Muscle of back (tissue), 11 donors: ENCODE measurements around the gene PLPPR1. TPM values are rescaled to one million over a fixed set of nuclear protein-coding genes. Genes with fewer than 3 reads are reported as not detected.
A peak's percentile ranks its signal among the peaks of the same experiment; 100 is the strongest.
"Not testable (repeated sequence)": the region's sequence is repeated elsewhere in the genome, so short reads cannot be mapped to it uniquely, and the experiment has no call there.

Experiments
- DNase-seq, 3 donors: peaks; one replicate each; pipeline versions ENCODE4 v3.0.0 to v3.0.0-alpha.2; 2013
- polyA plus RNA-seq, 10 donors: library from polyadenylated mRNA; unstranded; fragments of 120-200 nt; gene quantifications; one replicate each; pipeline ENCODE4 v1.2.1, GENCODE V29; 2013; ENCODE audit not compliant: insufficient read length in 10 of 10

The PLPPR1 gene
- polyA plus RNA-seq, 10 donors = 2.4 to 6.7 (median 4.2) TPM

GRCh38 chr9:101119206-101119819, 90.8 kb downstream of the PLPPR1 start:
- DNase-seq = peak; percentile 8 to 22 (median 15)

DNA sequence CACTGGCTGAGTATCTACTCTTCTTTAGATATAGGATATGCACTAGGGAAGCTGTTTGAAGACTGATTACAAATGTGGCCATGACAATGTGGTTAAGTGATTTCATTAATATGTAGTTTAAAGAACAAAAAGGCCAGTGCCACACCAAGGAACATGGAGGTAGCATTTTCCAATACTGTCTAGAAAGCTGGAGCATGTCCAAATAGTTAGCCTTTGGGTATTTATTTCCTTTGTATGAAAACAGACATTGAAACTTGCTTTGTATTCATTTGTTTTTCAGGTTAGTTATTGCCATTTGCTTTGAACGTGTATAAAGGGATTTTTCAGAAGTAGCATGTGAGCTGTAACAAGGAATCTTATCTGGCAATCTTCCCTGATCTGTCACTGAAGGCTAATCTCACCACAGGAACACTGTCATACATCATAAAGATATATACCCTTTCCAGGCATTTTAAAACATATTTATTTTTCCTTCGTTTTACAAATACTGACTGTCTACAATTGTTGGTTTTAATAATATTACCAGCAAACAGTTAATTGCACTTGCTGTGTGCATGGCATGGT, 93.4 kb downstream of the PLPPR1 start:
- no peak for DNase-seq

- DNase-seq = no peak
Measured at GRCh38 chr9:101126556-101126955, 98.0 kb downstream of the PLPPR1 start.

GRCh38 chr9:101127369-101127768, 98.8 kb downstream of the PLPPR1 start:
- DNase-seq = not testable (repeated sequence)

DNA sequence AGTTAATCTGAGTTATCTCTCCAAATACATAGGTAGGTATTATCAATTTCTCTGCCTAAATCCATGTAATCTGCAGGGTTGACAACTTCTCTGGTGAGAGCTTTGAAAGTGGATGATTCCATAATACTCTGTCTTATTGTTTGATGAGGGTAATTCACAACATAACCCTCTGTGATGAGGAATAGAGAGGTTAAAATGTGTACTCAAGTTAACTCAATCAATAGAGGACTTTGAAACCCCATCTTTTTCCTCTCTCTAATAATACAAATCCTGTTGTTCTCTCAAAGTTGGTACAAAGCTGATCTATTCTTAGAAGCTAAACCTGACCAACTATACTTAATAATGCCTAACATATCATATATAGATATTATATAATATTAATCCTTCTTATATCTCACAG, 100.1 kb downstream of the PLPPR1 start:
- DNase-seq = no peak

DNA sequence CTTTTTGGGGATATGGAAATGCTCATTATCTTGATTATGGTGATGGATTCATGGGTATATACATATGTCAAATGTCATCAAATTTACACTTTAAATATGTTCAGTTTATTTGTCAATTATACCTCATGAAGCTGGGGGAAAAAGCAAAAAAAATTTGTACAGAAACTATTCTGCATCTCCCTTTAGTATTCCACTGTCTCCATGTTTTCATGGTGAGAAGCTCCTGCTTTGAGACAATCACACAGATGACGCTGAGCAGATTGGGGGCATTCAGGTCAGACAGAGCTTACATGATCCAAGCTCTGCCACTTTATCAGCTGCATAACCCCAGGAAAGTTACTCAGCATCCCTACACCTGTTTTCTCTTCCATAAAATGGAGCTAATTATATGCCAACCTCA, 101.5 kb downstream of the PLPPR1 start:
- DNase-seq = no peak

GRCh38 chr9:101131326-101131725, 102.8 kb downstream of the PLPPR1 start:
- DNase-seq = no peak

- DNase-seq = no peak
Measured at GRCh38 chr9:101132801-101133200, 104.3 kb downstream of the PLPPR1 start.

DNA sequence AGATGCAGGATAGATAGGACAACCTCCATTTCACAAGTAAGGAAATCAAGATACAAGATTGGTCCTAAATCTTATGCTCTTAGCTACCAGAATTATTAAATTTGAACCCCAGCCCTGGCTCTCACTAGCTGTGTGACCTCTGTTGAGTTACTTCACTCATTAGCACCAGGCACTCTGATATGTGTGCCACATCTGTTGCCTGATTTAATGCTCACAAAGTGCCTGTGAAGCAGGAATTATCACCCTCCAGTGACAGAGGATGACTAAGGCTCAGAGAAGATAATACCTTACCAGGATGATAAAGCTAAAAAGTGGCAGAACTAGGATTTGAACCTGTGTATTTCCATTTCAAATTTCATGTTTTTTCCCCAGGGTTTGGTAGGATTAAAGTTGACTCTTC, 110.0 kb downstream of the PLPPR1 start:
- no peak for DNase-seq

- no peak for DNase-seq
Measured at GRCh38 chr9:101139082-101139481, 110.6 kb downstream of the PLPPR1 start.

GRCh38 chr9:101140764-101141163, 112.2 kb downstream of the PLPPR1 start:
- no peak for DNase-seq

DNA sequence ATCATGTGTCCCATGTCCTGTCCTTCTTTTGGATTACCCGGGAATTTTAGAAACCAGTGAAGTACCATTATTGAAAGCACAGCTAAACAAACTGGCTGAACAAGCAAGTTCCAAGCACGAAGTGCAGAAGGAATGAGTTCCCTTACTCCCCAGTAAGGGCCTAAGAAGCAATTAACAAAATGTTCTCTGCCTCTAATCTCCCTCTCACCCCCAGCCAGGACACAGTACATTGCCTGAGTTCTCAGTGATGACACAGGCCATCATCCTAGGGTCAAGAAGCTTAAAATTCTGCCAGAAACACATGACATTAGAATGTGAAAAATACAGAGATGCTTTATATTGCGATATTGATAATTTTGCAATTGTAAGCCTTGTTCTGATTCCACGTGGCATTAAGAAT, 118.0 kb downstream of the PLPPR1 start:
- DNase-seq = no peak

DNA sequence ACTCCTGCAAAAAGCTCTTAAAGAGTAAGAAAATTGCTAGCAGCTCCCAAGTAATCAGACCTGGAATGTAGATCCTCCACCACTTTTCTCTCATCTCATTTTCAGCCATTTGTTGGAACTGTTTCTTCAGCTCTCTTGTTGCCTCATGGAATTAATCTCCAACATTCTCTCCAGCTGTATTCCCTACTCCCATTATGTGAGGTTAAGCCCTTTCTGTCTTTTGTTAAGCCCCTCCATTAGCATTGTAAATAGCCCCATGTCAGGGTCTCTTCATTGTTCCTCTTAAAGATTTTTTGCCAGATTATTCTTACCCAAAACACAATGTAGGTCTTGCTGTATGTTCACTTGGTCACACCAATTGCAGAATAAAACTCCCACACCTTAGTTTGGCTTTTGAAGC, 119.8 kb downstream of the PLPPR1 start:
- no peak for DNase-seq

- DNase-seq = no peak
Measured at GRCh38 chr9:101158361-101158760, 129.8 kb downstream of the PLPPR1 start.

GRCh38 chr9:101162231-101162630, 133.7 kb downstream of the PLPPR1 start:
- DNase-seq = no peak

GRCh38 chr9:101165131-101165530, 136.6 kb downstream of the PLPPR1 start:
- DNase-seq = no peak

GRCh38 chr9:101167490-101168134, 139.1 kb downstream of the PLPPR1 start:
- DNase-seq = no peak

- no peak for DNase-seq
Measured at GRCh38 chr9:101172616-101173015, 144.1 kb downstream of the PLPPR1 start.

DNA sequence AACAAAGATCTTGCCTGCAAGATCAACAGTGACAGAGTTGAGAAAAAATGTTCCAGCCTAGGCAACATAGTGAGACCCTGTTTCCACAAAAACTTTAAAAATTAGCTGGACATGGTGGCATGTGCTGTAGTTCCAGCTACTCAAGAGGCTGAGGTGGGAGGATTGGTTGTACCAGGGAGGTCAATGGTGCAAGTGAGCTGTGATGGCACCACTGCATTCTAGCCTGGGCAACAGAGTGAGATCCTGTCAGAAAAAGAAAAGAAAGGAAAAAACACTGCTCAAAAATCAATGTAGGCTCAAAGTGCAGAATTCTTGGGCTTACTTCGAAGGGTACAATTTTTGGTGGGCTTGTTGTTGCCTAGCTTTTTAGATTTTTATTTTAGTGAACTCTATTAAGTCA, 145.4 kb downstream of the PLPPR1 start:
- no peak for DNase-seq

DNA sequence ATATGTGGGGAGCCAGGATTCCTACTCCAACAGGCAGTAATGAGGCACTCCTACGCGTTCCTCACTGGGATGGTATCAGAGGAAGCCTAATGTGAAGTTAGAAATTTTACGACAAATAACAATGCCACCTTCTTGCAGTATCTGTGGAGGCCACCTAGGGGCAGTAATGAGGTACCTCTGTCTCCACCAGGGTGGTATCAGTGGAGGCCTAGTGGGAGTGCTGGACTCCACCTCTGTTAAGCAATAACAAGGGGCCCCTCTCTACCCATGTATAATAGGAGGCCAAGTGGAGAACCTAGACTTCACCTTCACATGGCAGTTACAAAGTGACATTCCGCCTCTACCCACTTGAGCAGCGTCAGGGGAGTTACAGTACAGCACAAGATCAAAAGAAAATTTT, 147.9 kb downstream of the PLPPR1 start:
- no peak for DNase-seq

DNA sequence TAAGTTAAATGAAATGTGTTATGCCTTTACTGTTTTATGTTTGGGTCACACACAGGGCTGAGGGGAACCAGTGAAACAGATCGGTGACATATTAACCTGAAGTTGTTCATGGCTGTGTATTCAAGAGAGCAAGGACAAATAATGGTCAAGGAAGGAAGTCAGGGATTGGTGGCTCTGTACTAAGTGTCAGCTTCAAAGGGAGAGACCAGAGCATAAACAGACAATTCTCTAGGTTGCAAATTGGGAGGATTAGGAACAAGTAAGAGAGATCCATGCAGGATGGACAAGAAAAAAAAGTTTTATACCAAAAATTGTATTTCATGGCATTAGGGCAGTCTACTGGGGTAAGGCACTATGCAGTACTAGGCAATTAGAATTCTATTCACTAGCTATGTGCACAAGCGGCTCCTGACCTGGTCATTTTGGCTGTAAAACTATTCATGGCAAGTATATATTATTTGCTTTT, 156.3 kb downstream of the PLPPR1 start:
- DNase-seq = no peak

GRCh38 chr9:101191723-101192122, 163.2 kb downstream of the PLPPR1 start:
- DNase-seq = no peak

DNA sequence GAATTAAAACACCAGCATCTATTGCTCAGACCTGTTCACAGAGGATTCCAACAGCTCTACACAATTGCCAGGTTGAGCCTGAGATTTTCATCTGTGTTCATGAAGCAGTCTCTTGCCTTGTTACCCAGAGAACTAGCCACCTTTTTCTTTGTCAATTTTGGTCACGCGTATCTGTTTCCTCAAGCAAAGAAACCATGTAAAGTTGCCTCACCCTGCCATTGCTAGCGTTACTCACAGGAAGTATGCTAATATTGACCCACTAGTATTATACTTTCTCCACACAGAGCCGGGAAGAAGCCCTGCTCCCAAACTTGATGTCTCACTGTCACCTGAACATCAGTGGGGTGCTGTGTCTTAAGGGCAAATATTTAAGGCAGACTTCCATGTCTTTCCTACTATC, 168.5 kb downstream of the PLPPR1 start:
- no peak for DNase-seq

- no peak for DNase-seq
Measured at GRCh38 chr9:101200852-101201251, 172.3 kb downstream of the PLPPR1 start.
